ENCODE measurements around the gene EZR.
A peak's percentile ranks its signal among the peaks of the same experiment; 100 is the strongest.
"Not testable (repeated sequence)": the region's sequence is repeated elsewhere in the genome, so short reads cannot be mapped to it uniquely, and the experiment has no call there.

Gene EZR

DNA sequence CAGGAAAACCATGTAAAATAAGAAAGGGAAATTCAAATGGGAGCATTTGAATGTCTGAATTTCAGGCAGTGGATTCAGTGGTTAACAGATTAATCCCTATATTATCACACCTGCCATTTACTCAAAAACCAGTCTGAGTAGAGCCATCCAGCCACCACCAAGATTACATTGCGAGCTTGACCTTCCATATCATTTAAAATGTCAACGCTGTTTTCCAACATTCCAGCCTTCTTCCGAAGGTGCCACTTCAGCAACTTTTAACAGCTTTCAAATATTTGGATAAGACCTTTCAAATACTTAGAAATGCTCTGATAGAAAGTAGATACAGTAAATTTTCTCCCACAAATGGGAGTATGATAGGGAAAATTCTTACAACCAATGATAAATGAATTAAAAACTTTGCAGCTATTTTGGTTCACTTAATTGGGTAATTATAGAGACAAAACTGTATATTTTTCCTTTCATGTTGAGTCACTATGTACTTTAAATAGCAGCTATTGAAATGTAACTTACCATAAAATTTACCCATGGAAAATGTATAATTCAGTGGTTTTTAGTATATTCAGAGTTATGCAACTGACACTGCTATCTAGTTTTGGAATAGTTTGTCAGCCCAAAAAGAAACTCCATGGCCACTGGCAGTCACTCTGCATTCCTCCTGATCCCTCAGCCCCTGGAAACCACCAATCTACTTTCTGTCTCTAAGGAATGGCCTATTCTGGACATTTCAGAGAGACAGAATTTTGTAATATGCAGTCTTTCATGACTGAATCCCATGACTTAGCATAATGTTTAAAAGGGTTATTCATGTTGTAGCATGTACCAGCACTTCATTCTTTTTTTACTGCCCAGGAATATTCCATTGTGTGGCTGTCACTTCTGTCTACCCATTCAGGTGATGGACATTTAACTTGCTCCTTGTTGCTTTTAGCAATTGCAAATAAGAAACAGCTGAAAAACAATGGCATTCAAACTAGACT lies 21.5 kb downstream of the EZR start:
- no peak for DNase-seq (ENCODE audit: low spot score)
- in situ Hi-C loops (cut with MboI; ENCODE audit: low sequenced_read_pairs, unreplicated experiment): no loop called here
- TF ChIP-seq, protein P1, sequence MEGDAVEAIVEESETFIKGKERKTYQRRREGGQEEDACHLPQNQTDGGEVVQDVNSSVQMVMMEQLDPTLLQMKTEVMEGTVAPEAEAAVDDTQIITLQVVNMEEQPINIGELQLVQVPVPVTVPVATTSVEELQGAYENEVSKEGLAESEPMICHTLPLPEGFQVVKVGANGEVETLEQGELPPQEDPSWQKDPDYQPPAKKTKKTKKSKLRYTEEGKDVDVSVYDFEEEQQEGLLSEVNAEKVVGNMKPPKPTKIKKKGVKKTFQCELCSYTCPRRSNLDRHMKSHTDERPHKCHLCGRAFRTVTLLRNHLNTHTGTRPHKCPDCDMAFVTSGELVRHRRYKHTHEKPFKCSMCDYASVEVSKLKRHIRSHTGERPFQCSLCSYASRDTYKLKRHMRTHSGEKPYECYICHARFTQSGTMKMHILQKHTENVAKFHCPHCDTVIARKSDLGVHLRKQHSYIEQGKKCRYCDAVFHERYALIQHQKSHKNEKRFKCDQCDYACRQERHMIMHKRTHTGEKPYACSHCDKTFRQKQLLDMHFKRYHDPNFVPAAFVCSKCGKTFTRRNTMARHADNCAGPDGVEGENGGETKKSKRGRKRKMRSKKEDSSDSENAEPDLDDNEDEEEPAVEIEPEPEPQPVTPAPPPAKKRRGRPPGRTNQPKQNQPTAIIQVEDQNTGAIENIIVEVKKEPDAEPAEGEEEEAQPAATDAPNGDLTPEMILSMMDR (IDR thresholded peaks at IDR 0.05; ENCODE audit: borderline replicate concordance, control extremely low read depth, extremely low read depth, insufficient read depth, missing control alignments): no peak

GRCh38 chr6:158796353-158796752 lies 22.8 kb downstream of the EZR start:
- DNase-seq (ENCODE audit: low spot score): no peak
- in situ Hi-C loops (cut with MboI; ENCODE audit: low sequenced_read_pairs, unreplicated experiment): no loop called here
- TF ChIP-seq, protein P1 (IDR thresholded peaks at IDR 0.05; ENCODE audit: borderline replicate concordance, control extremely low read depth, extremely low read depth, insufficient read depth, missing control alignments): no peak

- TF ChIP-seq, protein P1 (IDR thresholded peaks at IDR 0.05; ENCODE audit: borderline replicate concordance, control extremely low read depth, extremely low read depth, insufficient read depth, missing control alignments): no peak
- DNase-seq (ENCODE audit: low spot score): no peak
- in situ Hi-C loops (cut with MboI; ENCODE audit: low sequenced_read_pairs, unreplicated experiment): no loop called here
These were observed 23.7 kb downstream of the EZR start for GRCh38 chr6:158795516-158795915.

DNA sequence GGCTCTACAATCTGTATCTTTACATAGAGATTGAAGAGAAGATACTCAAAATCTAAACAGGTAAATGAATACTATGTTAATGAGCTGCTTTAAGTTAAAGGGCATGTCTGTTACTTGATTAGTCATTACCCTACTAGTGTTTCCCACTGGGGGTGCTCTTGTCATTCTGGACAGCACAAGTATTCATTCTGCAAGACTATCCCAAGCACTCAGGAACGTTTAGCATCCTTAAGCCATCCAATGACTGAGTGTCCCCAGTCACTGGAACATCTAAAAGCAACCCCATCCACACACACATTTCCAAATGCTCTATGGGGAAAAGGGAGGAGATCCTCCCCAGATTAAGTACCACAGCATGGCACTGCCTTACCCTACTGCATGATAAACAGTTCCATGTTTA lies 25.7 kb downstream of the EZR start:
- TF ChIP-seq, protein P1 (IDR thresholded peaks at IDR 0.05; ENCODE audit: borderline replicate concordance, control extremely low read depth, extremely low read depth, insufficient read depth, missing control alignments): peak; percentile 29
- peak; percentile 64 for DNase-seq (ENCODE audit: low spot score)
- in situ Hi-C loops (cut with MboI; ENCODE audit: low sequenced_read_pairs, unreplicated experiment): no loop called here

GRCh38 chr6:158792505-158792904 lies 26.7 kb downstream of the EZR start:
- in situ Hi-C loops (cut with MboI; ENCODE audit: low sequenced_read_pairs, unreplicated experiment); DNase-seq (ENCODE audit: low spot score): not testable (repeated sequence)

DNA sequence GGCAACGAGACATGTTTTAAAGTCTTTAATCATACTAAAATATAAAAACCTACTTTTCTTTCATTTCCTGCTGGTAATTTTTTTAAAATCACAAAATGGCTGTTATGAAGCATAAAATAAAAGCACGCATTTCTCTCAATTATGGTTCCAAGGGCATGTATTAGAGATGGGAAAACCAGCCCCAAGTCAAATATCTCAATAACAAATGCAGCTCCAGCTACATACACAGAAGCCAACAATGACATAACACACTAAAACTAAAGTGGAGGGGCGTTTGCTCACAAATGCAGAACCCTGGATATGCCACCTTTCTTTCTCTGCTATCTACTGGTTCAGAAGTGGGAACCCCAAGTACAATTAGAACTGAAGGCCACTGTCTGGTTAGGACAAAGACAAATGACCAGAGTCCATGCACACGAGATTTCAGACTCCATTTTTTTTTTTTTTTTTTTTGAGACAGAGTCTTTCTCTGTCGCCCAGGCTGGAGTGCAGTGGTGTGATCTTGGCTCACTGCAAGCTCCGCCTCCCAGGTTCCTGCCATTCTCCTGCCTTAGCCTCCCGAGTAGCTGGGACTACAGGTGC lies 27.8 kb downstream of the EZR start:
- TF ChIP-seq, protein P1 (IDR thresholded peaks at IDR 0.05; ENCODE audit: borderline replicate concordance, control extremely low read depth, extremely low read depth, insufficient read depth, missing control alignments): no peak
- no peak for DNase-seq (ENCODE audit: low spot score)
- in situ Hi-C loops (cut with MboI; ENCODE audit: low sequenced_read_pairs, unreplicated experiment): no loop called here
